ENCODE measurements around the gene TMEM125.

GRCh38 chr1:43300378-43301094 lies 30.8 kb downstream of the TMEM125 start, which contains the start of gene TIE1:
- TF ChIP-seq CTCF (IDR thresholded peaks at IDR 0.05; ENCODE audit: poor library complexity) (no peak), EZH2 (IDR thresholded peaks at IDR 0.05; ENCODE audit: borderline replicate concordance) (no peak), EZH2phosphoT487 (IDR thresholded peaks at IDR 0.05; ENCODE audit: low read depth, severe bottlenecking, unreplicated experiment) (no peak)

All from hepatocyte (in vitro differentiated cells).